ENCODE results near the gene ITIH3.

DNA sequence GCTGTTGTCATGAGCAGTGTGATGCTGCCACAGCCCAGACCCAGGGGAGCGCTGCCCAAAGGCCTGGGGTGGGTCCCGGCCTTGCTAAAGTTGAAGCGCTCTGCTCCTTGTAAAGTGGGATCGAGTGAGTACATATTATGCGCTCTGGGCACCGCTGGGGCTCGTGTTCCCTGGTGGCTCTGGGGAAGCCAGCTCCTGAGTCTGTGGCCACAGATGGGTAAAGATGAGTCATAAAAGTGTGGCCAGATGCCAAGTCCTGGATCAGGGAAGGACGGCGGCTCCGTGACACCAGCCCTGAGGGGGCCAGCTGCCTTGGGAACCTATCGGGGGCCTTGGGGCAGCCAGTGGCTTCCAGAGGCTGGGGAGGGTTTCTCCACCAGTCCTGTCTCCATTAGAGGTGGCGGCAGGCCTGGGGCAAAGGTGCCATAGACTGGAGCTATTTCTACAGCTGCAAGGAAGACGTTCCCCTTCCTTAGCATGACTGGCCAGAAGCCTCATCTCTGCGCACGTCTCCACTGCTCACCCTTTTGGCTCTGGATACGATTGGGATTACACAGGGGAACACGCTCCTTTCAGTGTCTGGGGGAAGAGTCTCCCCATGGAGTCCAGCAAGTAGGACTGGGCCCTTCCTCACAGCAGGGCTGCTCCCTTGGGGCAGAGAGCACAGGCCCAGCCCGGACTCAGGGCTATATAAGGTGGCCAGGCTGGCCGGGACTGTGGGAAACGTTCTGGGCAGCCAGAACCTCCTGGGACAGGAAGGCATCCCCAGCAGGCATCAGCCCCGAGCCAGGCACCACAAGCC lies 37.1 kb downstream of the ITIH3 start:
- TF ChIP-seq, protein P1, sequence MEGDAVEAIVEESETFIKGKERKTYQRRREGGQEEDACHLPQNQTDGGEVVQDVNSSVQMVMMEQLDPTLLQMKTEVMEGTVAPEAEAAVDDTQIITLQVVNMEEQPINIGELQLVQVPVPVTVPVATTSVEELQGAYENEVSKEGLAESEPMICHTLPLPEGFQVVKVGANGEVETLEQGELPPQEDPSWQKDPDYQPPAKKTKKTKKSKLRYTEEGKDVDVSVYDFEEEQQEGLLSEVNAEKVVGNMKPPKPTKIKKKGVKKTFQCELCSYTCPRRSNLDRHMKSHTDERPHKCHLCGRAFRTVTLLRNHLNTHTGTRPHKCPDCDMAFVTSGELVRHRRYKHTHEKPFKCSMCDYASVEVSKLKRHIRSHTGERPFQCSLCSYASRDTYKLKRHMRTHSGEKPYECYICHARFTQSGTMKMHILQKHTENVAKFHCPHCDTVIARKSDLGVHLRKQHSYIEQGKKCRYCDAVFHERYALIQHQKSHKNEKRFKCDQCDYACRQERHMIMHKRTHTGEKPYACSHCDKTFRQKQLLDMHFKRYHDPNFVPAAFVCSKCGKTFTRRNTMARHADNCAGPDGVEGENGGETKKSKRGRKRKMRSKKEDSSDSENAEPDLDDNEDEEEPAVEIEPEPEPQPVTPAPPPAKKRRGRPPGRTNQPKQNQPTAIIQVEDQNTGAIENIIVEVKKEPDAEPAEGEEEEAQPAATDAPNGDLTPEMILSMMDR (IDR thresholded peaks at IDR 0.05): no peak
- TF ChIP-seq EP300 (IDR thresholded peaks at IDR 0.05): no peak

All from sigmoid colon (tissue), 4 donors.